ENCODE data around the gene CNGA2.

DNA sequence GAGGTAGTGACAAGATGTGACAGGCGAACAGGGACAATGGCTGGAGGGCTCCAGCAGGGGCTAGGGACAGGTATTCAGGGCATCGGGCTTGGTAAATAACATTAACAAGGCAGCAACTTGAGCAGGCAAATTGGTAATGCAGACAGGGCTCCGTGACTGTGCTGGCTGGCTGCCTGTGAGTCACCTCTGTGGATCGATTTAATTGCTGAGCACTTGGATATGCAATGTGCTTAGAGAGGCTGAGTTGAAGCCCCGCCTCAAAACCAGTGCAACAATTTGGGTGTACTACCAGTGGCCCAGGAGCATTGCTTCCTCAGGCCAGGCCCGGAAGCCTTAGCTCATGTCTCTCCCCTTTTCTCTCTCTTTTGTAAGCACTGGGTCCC, 19.5 kb downstream of the CNGA2 start:
- TF ChIP-seq POLR2AphosphoS5 (IDR thresholded peaks at IDR 0.05; ENCODE audit: insufficient read depth in 1 of 2, low read depth in 1 of 2) (no peak), POLR2A (IDR thresholded peaks at IDR 0.05) (no peak)

All from vagina (tissue), 2 donors.